SK-N-SH (cell line): ENCODE measurements around the gene LNPEP. TPM values are rescaled to one million over a fixed set of nuclear protein-coding genes. Genes with fewer than 3 reads are reported as not detected.
A peak's percentile ranks its signal among the peaks of the same experiment; 100 is the strongest.

Experiments used
- CTCF ChIA-PET: fragments of 300-600, 350-600 bp; formaldehyde crosslinking; extraction: SDS; loops from one replicate; lab custom pipeline; 2021; lab: Yijun Ruan, JAX
- POLR2A ChIA-PET: fragments of 350-600 bp; sonication (Branson Sonifier 250); formaldehyde crosslinking; extraction: SDS; loops from one replicate; lab custom pipeline; 2020; ENCODE audit warnings: antibody characterized with exemption, inconsistent platforms; lab: Yijun Ruan, JAX
- DNase-seq: peaks from one replicate; pipeline ENCODE4 v3.0.0; 2012
- H2AFZ ChIP-seq: fragments of 200-600 bp; sonication (generic); 2 replicates; pipeline ENCODE4 v1.8.1; 2016; ENCODE audit warnings: antibody characterized with exemption, mild to moderate bottlenecking, low read depth
- H3F3A ChIP-seq: fragments of 200-600 bp; sonication (generic); replicated peaks from 2 replicates; pipeline ENCODE3; 2016; ENCODE audit warnings: antibody characterized with exemption, mild to moderate bottlenecking; ENCODE audit not compliant: insufficient read depth
- H3K27ac ChIP-seq, 2 experiments: fragments of 200-500 bp in 1 of 2; fragments of 200-600 bp in 1 of 2; sonication (Bioruptor generic) in 1 of 2; sonication (generic), shearing (Covaris generic) in 1 of 2; 2 replicates each; pipeline versions ENCODE4 v1.5.1 to v1.6.1; 2014 to 2016; ENCODE audit warnings: low read depth in 2 of 2, inconsistent platforms in 1 of 2, low read length in 1 of 2, mild to moderate bottlenecking in 1 of 2, mixed read lengths in 1 of 2
- H3K27me3 ChIP-seq: fragments of 200-600 bp; sonication (generic), shearing (Covaris generic); 2 replicates; pipeline ENCODE4 v1.6.1; 2016; ENCODE audit warnings: mixed run types; ENCODE audit not compliant: insufficient read depth
- H3K36me3 ChIP-seq, 2 experiments: fragments of 200-500 bp in 1 of 2; fragments of 200-600 bp in 1 of 2; sonication (Bioruptor generic) in 1 of 2; sonication (generic) in 1 of 2; replicated peaks in 1 of 2; 2 replicates each; pipeline versions ENCODE3 to v1.5.1; 2014 to 2016; ENCODE audit warnings: low read length in 1 of 2, mild to moderate bottlenecking in 1 of 2; ENCODE audit not compliant: insufficient read depth in 2 of 2, control insufficient read depth in 1 of 2
- H3K4me1 ChIP-seq, 2 experiments: fragments of 200-500 bp in 1 of 2; fragments of 200-600 bp in 1 of 2; sonication (Bioruptor generic) in 1 of 2; sonication (generic), shearing (Covaris generic) in 1 of 2; 2 replicates each; pipeline versions ENCODE4 v1.5.1 to v1.6.1; 2014 to 2016; ENCODE audit warnings: low read depth in 1 of 2, low read length in 1 of 2, mixed run types in 1 of 2; ENCODE audit not compliant: insufficient read depth in 2 of 2, control insufficient read depth in 1 of 2
- H3K4me2 ChIP-seq: fragments of 200-600 bp; sonication (generic), shearing (Covaris generic); 2 replicates; pipeline ENCODE4 v1.6.1; 2017; ENCODE audit warnings: mixed run types
- H3K4me3 ChIP-seq, 2 experiments: fragments of 200-500 bp in 1 of 2; fragments of 200-600 bp in 1 of 2; sonication (Bioruptor generic) in 1 of 2; sonication (generic), shearing (Covaris generic) in 1 of 2; 2 replicates each; pipeline versions ENCODE4 v1.5.1 to v1.8.1; 2014 to 2016; ENCODE audit warnings: low read depth in 2 of 2, inconsistent platforms in 1 of 2, low read length in 1 of 2, mild to moderate bottlenecking in 1 of 2, mixed read lengths in 1 of 2, moderate library complexity in 1 of 2
- H3K79me2 ChIP-seq: fragments of 200-600 bp; sonication (generic); 2 replicates; pipeline ENCODE4 v1.8.1; 2017; ENCODE audit warnings: mild to moderate bottlenecking; ENCODE audit not compliant: insufficient read depth
- H3K9ac ChIP-seq: fragments of 200-600 bp; sonication (generic); 2 replicates; pipeline ENCODE4 v1.6.1; 2017; ENCODE audit warnings: mixed run types
- H3K9me2 ChIP-seq: fragments of 200-600 bp; sonication (generic); 2 replicates; pipeline ENCODE4 v1.6.1; 2017; ENCODE audit warnings: mixed run types
- H3K9me3 ChIP-seq: fragments of 200-600 bp; sonication (generic); 2 replicates; pipeline ENCODE4 v1.6.1; 2017; ENCODE audit warnings: mixed run types, mild to moderate bottlenecking, moderate library complexity
- H4K20me1 ChIP-seq: fragments of 200-600 bp; sonication (generic); 2 replicates; pipeline ENCODE4 v1.6.1; 2017; ENCODE audit warnings: mild to moderate bottlenecking, mixed run types; ENCODE audit not compliant: insufficient read depth
- CHD2 ChIP-seq: fragments of 150-350 bp; IDR thresholded peaks from 2 replicates; pipeline ENCODE4 v1.6.1; 2018; ENCODE audit warnings: low read length; ENCODE audit not compliant: partially characterized antibody
- EZH2phosphoT487 ChIP-seq: fragments of 200-600 bp; sonication (generic); IDR thresholded peaks from 2 replicates; pipeline ENCODE4 v1.6.1; 2017; ENCODE audit warnings: low read depth, mixed run types, mild to moderate bottlenecking, antibody characterized with exemption, moderate library complexity, borderline replicate concordance
- FOSL2 ChIP-seq: IDR thresholded peaks from 2 replicates; pipeline ENCODE4 v1.4.0; 2012; ENCODE audit warnings: low read depth, mild to moderate bottlenecking, moderate library complexity, borderline replicate concordance
- FOXJ3 ChIP-seq: sonication (generic); formaldehyde crosslinking; IDR thresholded peaks from 2 replicates; pipeline ENCODE4 v1.5.1; 2020; ENCODE audit warnings: mild to moderate bottlenecking, missing genetic modification reagents
- FOXM1 ChIP-seq: IDR thresholded peaks from 2 replicates; pipeline ENCODE4 v1.4.0; 2012; ENCODE audit warnings: low read depth, mild to moderate bottlenecking
- JUND ChIP-seq: IDR thresholded peaks from 2 replicates; pipeline ENCODE4 v1.4.0; 2012
- NFIC ChIP-seq: IDR thresholded peaks from 2 replicates; pipeline ENCODE4 v1.4.0; 2012; ENCODE audit warnings: borderline replicate concordance
- RAD21 ChIP-seq: IDR thresholded peaks from 2 replicates; pipeline ENCODE4 v1.6.1; 2012; ENCODE audit warnings: mild to moderate bottlenecking, low read length
- RFX5 ChIP-seq: IDR thresholded peaks from 2 replicates; pipeline ENCODE4 v1.6.1; 2012; ENCODE audit warnings: mild to moderate bottlenecking, improper control_type of control experiment, low read length
- RXRA ChIP-seq: IDR thresholded peaks from 2 replicates; pipeline ENCODE4 v1.4.0; 2012; ENCODE audit warnings: low read depth, mild to moderate bottlenecking, borderline replicate concordance
- SIN3A ChIP-seq: IDR thresholded peaks from 2 replicates; pipeline ENCODE4 v1.6.1; 2012; ENCODE audit warnings: low read depth, mild to moderate bottlenecking, low read length, moderate library complexity, borderline replicate concordance
- SMC3 ChIP-seq: IDR thresholded peaks from 2 replicates; pipeline ENCODE4 v1.6.1; 2012; ENCODE audit warnings: low read depth, low read length, improper control_type of control experiment
- TAF1 ChIP-seq: IDR thresholded peaks from 2 replicates; pipeline ENCODE4 v1.6.1; 2012; ENCODE audit warnings: low read depth, mild to moderate bottlenecking, low read length, moderate library complexity, borderline replicate concordance
- TEAD4 ChIP-seq: IDR thresholded peaks from 2 replicates; pipeline ENCODE4 v1.4.0; 2012; ENCODE audit warnings: mild to moderate bottlenecking, borderline replicate concordance; ENCODE audit not compliant: insufficient read depth
- WGBS: methylation state at CpG from one replicate; pipeline ENCODE4 v1.1.6; 2017; ENCODE audit warnings: low lambda C conversion rate; 5-methylcytosine and 5-hydroxymethylcytosine counted together
- polyA plus RNA-seq, 3 experiments: library from polyadenylated mRNA; depleted of rRNA; stranded (reverse); fragments of >200 nt; gene quantifications; 2 replicates each; pipeline ENCODE4 v1.2.3, GENCODE V29; 2012
- TF ChIP-seq, protein P1 (sequence below): fragments of 200-600 bp; sonication (generic); IDR thresholded peaks from 2 replicates; pipeline ENCODE4 v1.6.1; 2017; ENCODE audit warnings: antibody characterized with exemption, mild to moderate bottlenecking, moderate library complexity
- TF ChIP-seq, protein P2 (sequence below): IDR thresholded peaks from 2 replicates; pipeline ENCODE4 v1.4.0; 2012; ENCODE audit warnings: low read depth, borderline replicate concordance
- TF ChIP-seq, protein P3 (sequence below): IDR thresholded peaks from 2 replicates; pipeline ENCODE4 v1.4.0; 2012; ENCODE audit warnings: low read depth, borderline replicate concordance
- TF ChIP-seq, protein P4 (sequence below): IDR thresholded peaks from 2 replicates; pipeline ENCODE4; 2012

The LNPEP gene
- polyA plus RNA-seq, 1 of the 3 experiments (the other 2 are of a cell fraction), result 4.3 TPM

DNA sequence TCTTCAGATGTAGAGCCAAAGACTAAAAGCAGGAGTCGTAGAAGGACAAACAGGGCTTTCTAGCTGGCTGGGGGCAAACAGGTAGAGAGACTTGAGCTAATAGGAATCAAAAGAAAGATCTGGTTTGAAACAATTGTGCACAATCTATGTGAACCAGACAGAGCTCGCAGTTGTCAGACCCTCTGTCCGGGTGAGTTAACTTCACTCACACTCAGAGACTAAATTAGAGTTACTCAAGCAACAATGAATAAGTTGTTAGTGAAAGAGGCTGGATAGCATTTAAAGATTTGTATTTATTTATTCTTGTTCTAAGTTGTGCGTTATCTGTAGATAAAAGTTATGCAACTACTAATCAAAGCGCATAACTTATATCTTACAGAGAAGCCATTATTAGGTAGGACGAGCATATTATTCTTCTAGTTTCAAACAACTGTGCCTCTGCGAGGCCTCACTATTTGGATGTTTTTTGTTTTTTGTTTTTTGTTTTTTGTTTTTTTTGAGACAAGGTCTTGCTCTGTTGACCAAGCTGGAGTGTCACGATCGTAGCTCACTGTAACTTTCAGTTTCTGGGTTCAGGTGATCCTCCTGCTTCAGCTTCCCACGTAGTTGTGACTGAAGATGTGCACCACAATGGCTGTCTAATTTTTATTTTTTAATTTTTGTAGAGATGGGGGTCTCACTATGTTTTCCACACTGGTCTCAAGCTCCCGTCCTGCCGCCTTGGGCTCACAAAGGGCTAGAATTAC is 13.2 kb upstream of the LNPEP start (continued):
- TF ChIP-seq SIN3A, result no peak
- TF ChIP-seq, all 33 proteins: peak for 0

DNA sequence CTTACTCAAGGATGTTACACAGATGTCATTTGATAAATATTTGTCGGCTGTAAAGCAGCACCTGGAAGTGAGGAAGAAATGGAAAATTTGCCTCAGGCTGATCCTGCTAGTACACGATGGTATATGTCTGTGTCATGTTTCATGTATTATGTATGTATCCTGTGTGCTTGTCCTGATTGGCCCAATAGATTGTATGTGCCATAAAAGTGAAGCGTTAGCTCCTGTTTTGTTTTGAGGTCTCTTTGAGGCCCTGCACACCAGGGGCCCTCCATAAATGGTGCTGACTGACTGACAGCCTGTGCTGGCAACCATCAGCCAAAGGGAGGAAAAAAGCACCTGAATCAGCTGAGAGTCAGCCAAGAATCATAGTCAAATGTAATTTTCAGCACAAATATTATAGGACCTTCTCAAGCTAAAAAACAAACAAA is 11.8 kb upstream of the LNPEP start:
- H3K79me2 ChIP-seq, result no peaks in the 10 kb centered on the region
- peak; percentile 24 for DNase-seq
- no peak for TF ChIP-seq TAF1
- no peak for TF ChIP-seq RAD21
- TF ChIP-seq NFIC, result no peak
- TF ChIP-seq JUND, result no peak
- TF ChIP-seq, protein P1, sequence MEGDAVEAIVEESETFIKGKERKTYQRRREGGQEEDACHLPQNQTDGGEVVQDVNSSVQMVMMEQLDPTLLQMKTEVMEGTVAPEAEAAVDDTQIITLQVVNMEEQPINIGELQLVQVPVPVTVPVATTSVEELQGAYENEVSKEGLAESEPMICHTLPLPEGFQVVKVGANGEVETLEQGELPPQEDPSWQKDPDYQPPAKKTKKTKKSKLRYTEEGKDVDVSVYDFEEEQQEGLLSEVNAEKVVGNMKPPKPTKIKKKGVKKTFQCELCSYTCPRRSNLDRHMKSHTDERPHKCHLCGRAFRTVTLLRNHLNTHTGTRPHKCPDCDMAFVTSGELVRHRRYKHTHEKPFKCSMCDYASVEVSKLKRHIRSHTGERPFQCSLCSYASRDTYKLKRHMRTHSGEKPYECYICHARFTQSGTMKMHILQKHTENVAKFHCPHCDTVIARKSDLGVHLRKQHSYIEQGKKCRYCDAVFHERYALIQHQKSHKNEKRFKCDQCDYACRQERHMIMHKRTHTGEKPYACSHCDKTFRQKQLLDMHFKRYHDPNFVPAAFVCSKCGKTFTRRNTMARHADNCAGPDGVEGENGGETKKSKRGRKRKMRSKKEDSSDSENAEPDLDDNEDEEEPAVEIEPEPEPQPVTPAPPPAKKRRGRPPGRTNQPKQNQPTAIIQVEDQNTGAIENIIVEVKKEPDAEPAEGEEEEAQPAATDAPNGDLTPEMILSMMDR, result no peak
- TF ChIP-seq FOXJ3 (CRISPR knock-in tag), result no peak
- no peak for TF ChIP-seq RFX5
- TF ChIP-seq, protein P2, sequence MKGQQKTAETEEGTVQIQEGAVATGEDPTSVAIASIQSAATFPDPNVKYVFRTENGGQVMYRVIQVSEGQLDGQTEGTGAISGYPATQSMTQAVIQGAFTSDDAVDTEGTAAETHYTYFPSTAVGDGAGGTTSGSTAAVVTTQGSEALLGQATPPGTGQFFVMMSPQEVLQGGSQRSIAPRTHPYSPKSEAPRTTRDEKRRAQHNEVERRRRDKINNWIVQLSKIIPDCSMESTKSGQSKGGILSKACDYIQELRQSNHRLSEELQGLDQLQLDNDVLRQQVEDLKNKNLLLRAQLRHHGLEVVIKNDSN, result no peak
- no peak for TF ChIP-seq EZH2phosphoT487
- TF ChIP-seq FOXM1, result no peak
- TF ChIP-seq, protein P3, sequence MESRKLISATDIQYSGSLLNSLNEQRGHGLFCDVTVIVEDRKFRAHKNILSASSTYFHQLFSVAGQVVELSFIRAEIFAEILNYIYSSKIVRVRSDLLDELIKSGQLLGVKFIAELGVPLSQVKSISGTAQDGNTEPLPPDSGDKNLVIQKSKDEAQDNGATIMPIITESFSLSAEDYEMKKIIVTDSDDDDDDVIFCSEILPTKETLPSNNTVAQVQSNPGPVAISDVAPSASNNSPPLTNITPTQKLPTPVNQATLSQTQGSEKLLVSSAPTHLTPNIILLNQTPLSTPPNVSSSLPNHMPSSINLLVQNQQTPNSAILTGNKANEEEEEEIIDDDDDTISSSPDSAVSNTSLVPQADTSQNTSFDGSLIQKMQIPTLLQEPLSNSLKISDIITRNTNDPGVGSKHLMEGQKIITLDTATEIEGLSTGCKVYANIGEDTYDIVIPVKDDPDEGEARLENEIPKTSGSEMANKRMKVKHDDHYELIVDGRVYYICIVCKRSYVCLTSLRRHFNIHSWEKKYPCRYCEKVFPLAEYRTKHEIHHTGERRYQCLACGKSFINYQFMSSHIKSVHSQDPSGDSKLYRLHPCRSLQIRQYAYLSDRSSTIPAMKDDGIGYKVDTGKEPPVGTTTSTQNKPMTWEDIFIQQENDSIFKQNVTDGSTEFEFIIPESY, result no peak
- TF ChIP-seq, protein P4, sequence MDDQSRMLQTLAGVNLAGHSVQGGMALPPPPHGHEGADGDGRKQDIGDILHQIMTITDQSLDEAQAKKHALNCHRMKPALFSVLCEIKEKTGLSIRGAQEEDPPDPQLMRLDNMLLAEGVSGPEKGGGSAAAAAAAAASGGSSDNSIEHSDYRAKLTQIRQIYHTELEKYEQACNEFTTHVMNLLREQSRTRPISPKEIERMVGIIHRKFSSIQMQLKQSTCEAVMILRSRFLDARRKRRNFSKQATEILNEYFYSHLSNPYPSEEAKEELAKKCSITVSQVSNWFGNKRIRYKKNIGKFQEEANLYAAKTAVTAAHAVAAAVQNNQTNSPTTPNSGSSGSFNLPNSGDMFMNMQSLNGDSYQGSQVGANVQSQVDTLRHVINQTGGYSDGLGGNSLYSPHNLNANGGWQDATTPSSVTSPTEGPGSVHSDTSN, result no peak
- TF ChIP-seq CHD2, result no peak
- TF ChIP-seq RXRA, result no peak
- TF ChIP-seq TEAD4, result no peak
- TF ChIP-seq FOSL2, result no peak
- TF ChIP-seq SMC3, result no peak
- no peaks in the 10 kb centered on the region for H4K20me1 ChIP-seq
- no peak overlapping the region for H3K27ac ChIP-seq
- CTCF ChIA-PET, result interaction anchor here (0.6 to 1.6 kb wide), 5 partner anchors 9 to 218 kb away, joined by 3 to 4 read pairs (median 3); no protein-coding TSS in a partner anchor
- no peak overlapping the region for H2AFZ ChIP-seq
- H3K36me3 ChIP-seq, result no peaks in the 10 kb centered on the region
- no peaks in the 10 kb centered on the region for H3K9me3 ChIP-seq
- peaks cover 6 to 9% of the 10 kb centered on the region in 2 experiments; a peak in 2 of 4 replicates for H3K4me1 ChIP-seq
- H3K9ac ChIP-seq, result no peak overlapping the region
- 47% methylated on average over 3 of the region's 3 CpGs for WGBS
- no peak overlapping the region for H3K4me2 ChIP-seq
- H3K27me3 ChIP-seq, result no peaks in the 10 kb centered on the region
- no peaks in the 10 kb centered on the region for H3K9me2 ChIP-seq
- no peak overlapping the region for H3K4me3 ChIP-seq
- no peaks in the 10 kb centered on the region for H3F3A ChIP-seq
- POLR2A ChIA-PET, result no interaction called here
